H1 (cell line): Measurements from ENCODE around the gene PARS2.

Experiments
- HDAC2 ChIP-seq, 2 experiments: fragments of 300-600 bp in 1 of 2; sonication (generic) in 1 of 2; IDR thresholded peaks; 2 replicates each; pipeline ENCODE4 v1.6.1; 2011 to 2012; ENCODE audit warnings: low read depth in 2 of 2, low read length in 2 of 2, mild to moderate bottlenecking in 2 of 2, moderate library complexity in 2 of 2, borderline replicate concordance in 1 of 2, inconsistent platforms in 1 of 2
- POLR2A ChIP-seq, 2 experiments: IDR thresholded peaks; 1 replicate in 1 of 2; 2 replicates in 1 of 2; pipeline ENCODE4 v1.6.1; 2011; ENCODE audit warnings: low read depth in 2 of 2, low read length in 2 of 2, mild to moderate bottlenecking in 2 of 2; ENCODE audit errors: control extremely low read depth in 1 of 2

GRCh38 chr1:54786778-54787177, 22.5 kb upstream of the PARS2 start:
- TF ChIP-seq POLR2A (IDR thresholded peaks at IDR 0.05; ENCODE audit: control extremely low read depth in 1 of 2, low read depth in 2 of 2, low read length in 2 of 2) (no peak), HDAC2 (IDR thresholded peaks at IDR 0.05; ENCODE audit: borderline replicate concordance in 1 of 2, low read depth in 2 of 2, low read length in 2 of 2) (no peak)
